ENCODE measurements around the gene DOK6. TPM values are rescaled to one million over a fixed set of nuclear protein-coding genes. Genes with fewer than 3 reads are reported as not detected.

The DOK6 gene
- total RNA-seq, 1 experiment from 2014 or later = not detected

GRCh38 chr18:69752737-69753380 lies 352.2 kb downstream of the DOK6 start:
- Histone ChIP-seq H3K4me2 (ENCODE audit: low read length) (0 out of 2 replicates have a peak overlapping the region, but pooled peaks have one; percentile 9), H3F3A (ENCODE audit: low read length, unreplicated experiment) (peaks cover under 1% of the 10 kb centered on the region), H3K4me1 (ENCODE audit: insufficient read depth, low read length) (peaks cover 19% of the 10 kb centered on the region), H2AFZ (ENCODE audit: low read length) (no peak overlapping the region), H3K9ac (ENCODE audit: low read length) (no peak overlapping the region), H3K27me3 (ENCODE audit: low read length) (no peaks in the 10 kb centered on the region), H3K9me2 (replicated peaks; ENCODE audit: low read length) (no peaks in the 10 kb centered on the region), H3K4me3 (ENCODE audit: low read length) (no peak overlapping the region), H3K36me3 (ENCODE audit: low read depth, low read length) (no peaks in the 10 kb centered on the region), H3K79me2 (ENCODE audit: low read length) (no peaks in the 10 kb centered on the region), H4K20me1 (ENCODE audit: low read length) (no peaks in the 10 kb centered on the region), H3K27ac (ENCODE audit: low read length) (no peak overlapping the region), H3K9me3 (ENCODE audit: low read length) (no peaks in the 10 kb centered on the region)
- DNase-seq (peak; percentile 55), ATAC-seq (peak; percentile 80)
- CTCF ChIA-PET = no interaction called here
- POLR2A ChIA-PET (ENCODE audit: unreplicated experiment) = no interaction called here
- TF ChIP-seq EZH2phosphoT487 (IDR thresholded peaks at IDR 0.05; ENCODE audit: borderline replicate concordance, low read length) = no peak
- no peak for TF ChIP-seq CTCF (conservative IDR thresholded peaks at IDR 0.05; ENCODE audit: low read depth, low read length)
- TF ChIP-seq EZH2 (IDR thresholded peaks at IDR 0.05; ENCODE audit: low read length, unreplicated experiment) = no peak
- intact Hi-C loops (cut with micrococcal nuclease) = loop anchor here (2.0 to 10.0 kb wide), 3 partner anchors 64 to 278 kb away; no protein-coding TSS in a partner anchor
- BruUV-seq (replicated peaks) = no TSS peak

GRCh38 chr18:69754108-69754507 lies 353.4 kb downstream of the DOK6 start:
- H3K27ac ChIP-seq (ENCODE audit: low read length) = no peak overlapping the region
- TF ChIP-seq EZH2phosphoT487 (IDR thresholded peaks at IDR 0.05; ENCODE audit: borderline replicate concordance, low read length) (no peak), EZH2 (IDR thresholded peaks at IDR 0.05; ENCODE audit: low read length, unreplicated experiment) (no peak), CTCF (conservative IDR thresholded peaks at IDR 0.05; ENCODE audit: low read depth, low read length) (no peak)
- H3K36me3 ChIP-seq (ENCODE audit: low read depth, low read length) = no peaks in the 10 kb centered on the region
- H3K9ac ChIP-seq (ENCODE audit: low read length) = no peak overlapping the region
- H3K79me2 ChIP-seq (ENCODE audit: low read length) = no peaks in the 10 kb centered on the region
- H3K9me2 ChIP-seq (replicated peaks; ENCODE audit: low read length) = no peaks in the 10 kb centered on the region
- no peaks in the 10 kb centered on the region for H4K20me1 ChIP-seq (ENCODE audit: low read length)
- CTCF ChIA-PET = no interaction called here
- H2AFZ ChIP-seq (ENCODE audit: low read length) = no peak overlapping the region
- intact Hi-C loops (cut with micrococcal nuclease) = loop anchor here (10.0 kb wide), 2 partner anchors 141 to 279 kb away; no protein-coding TSS in a partner anchor
- H3K4me1 ChIP-seq (ENCODE audit: insufficient read depth, low read length) = peaks cover 30% of the 10 kb centered on the region
- DNase-seq (no peak), ATAC-seq (no peak)
- H3K4me3 ChIP-seq (ENCODE audit: low read length) = no peak overlapping the region
- no TSS peak for BruUV-seq (replicated peaks)
- H3K9me3 ChIP-seq (ENCODE audit: low read length) = no peaks in the 10 kb centered on the region
- no peak overlapping the region for H3K4me2 ChIP-seq (ENCODE audit: low read length)
- POLR2A ChIA-PET (ENCODE audit: unreplicated experiment) = no interaction called here
- H3K27me3 ChIP-seq (ENCODE audit: low read length) = no peaks in the 10 kb centered on the region
- H3F3A ChIP-seq (ENCODE audit: low read length, unreplicated experiment) = peaks cover 10% of the 10 kb centered on the region

- Histone ChIP-seq H3K4me3 (ENCODE audit: low read length) (no peak overlapping the region), H3K27me3 (ENCODE audit: low read length) (no peaks in the 10 kb centered on the region), H3K36me3 (ENCODE audit: low read depth, low read length) (no peaks in the 10 kb centered on the region), H3K9me2 (replicated peaks; ENCODE audit: low read length) (no peaks in the 10 kb centered on the region), H4K20me1 (ENCODE audit: low read length) (no peaks in the 10 kb centered on the region), H3K9ac (ENCODE audit: low read length) (no peak overlapping the region), H3K9me3 (ENCODE audit: low read length) (no peaks in the 10 kb centered on the region), H3K27ac (ENCODE audit: low read length) (no peak overlapping the region), H3F3A (ENCODE audit: low read length, unreplicated experiment) (peaks cover 14% of the 10 kb centered on the region), H2AFZ (ENCODE audit: low read length) (no peak overlapping the region), H3K4me1 (ENCODE audit: insufficient read depth, low read length) (peaks cover 40% of the 10 kb centered on the region), H3K4me2 (ENCODE audit: low read length) (no peak overlapping the region), H3K79me2 (ENCODE audit: low read length) (no peaks in the 10 kb centered on the region)
- no peak for ATAC-seq
- DNase-seq = peak; percentile 16
- ChIA-PET POLR2A (ENCODE audit: unreplicated experiment) (no interaction called here), CTCF (no interaction called here)
- TF ChIP-seq EZH2 (IDR thresholded peaks at IDR 0.05; ENCODE audit: low read length, unreplicated experiment) (no peak), CTCF (conservative IDR thresholded peaks at IDR 0.05; ENCODE audit: low read depth, low read length) (no peak), EZH2phosphoT487 (IDR thresholded peaks at IDR 0.05; ENCODE audit: borderline replicate concordance, low read length) (no peak)
- BruUV-seq (replicated peaks) = no TSS peak
- intact Hi-C loops (cut with micrococcal nuclease) = loop anchor here (5.0 to 10.0 kb wide), 5 partner anchors 118 to 317 kb away; no protein-coding TSS in a partner anchor
Measured at GRCh38 chr18:69755041-69755440, 354.4 kb downstream of the DOK6 start.
